Muscle of back (tissue), 11 donors: ENCODE measurements around the gene POLK. TPM values are rescaled to one million over a fixed set of nuclear protein-coding genes. Genes with fewer than 3 reads are reported as not detected.

ENCODE experiments used
- DNase-seq, 3 donors: peaks; one replicate each; pipeline versions ENCODE4 v3.0.0 to v3.0.0-alpha.2; 2013
- polyA plus RNA-seq, 10 donors: library from polyadenylated mRNA; unstranded; fragments of 120-200 nt; gene quantifications; one replicate each; pipeline ENCODE4 v1.2.1, GENCODE V29; 2013; ENCODE audit not compliant: insufficient read length in 10 of 10

Gene POLK
- polyA plus RNA-seq, 10 donors, result 15.3 to 31.7 (median 24.1) TPM

- peak in 2 of 3 donors; percentile 16 to 52 for DNase-seq
Observed at GRCh38 chr5:75509956-75510355, 1.7 kb upstream of the POLK start.

GRCh38 chr5:75510417-75510835, 1.3 kb upstream of the POLK start:
- DNase-seq, result peak in 1 of 3 donors; percentile 46

- peak in 1 of 3 donors; percentile 83 for DNase-seq
Observed at GRCh38 chr5:75510836-75511434, 756 bp upstream of the POLK start.

GRCh38 chr5:75512383-75513074, 838 bp downstream of the POLK start:
- DNase-seq, result no peak

GRCh38 chr5:75513841-75514240, 2.1 kb downstream of the POLK start:
- no peak for DNase-seq

GRCh38 chr5:75514323-75514722, 2.6 kb downstream of the POLK start:
- no peak for DNase-seq

GRCh38 chr5:75519761-75520160, 8.1 kb downstream of the POLK start:
- DNase-seq, result no peak

- DNase-seq, result no peak
Observed at GRCh38 chr5:75521195-75521594, 9.5 kb downstream of the POLK start.

GRCh38 chr5:75522025-75522424, 10.3 kb downstream of the POLK start:
- no peak for DNase-seq

GRCh38 chr5:75522542-75522941, 10.9 kb downstream of the POLK start:
- DNase-seq, result no peak

GRCh38 chr5:75523275-75523674, 11.6 kb downstream of the POLK start:
- no peak for DNase-seq

GRCh38 chr5:75524071-75524470, 12.4 kb downstream of the POLK start:
- DNase-seq, result peak in 1 of 3 donors; percentile 34

GRCh38 chr5:75524591-75524990, 12.9 kb downstream of the POLK start:
- no peak for DNase-seq

GRCh38 chr5:75525344-75525743, 13.7 kb downstream of the POLK start:
- no peak for DNase-seq

GRCh38 chr5:75526070-75526469, 14.4 kb downstream of the POLK start:
- no peak for DNase-seq

GRCh38 chr5:75529185-75529584, 17.5 kb downstream of the POLK start:
- DNase-seq, result no peak

- DNase-seq, result no peak
Observed at GRCh38 chr5:75532190-75532589, 20.5 kb downstream of the POLK start.

- peak in 1 of 3 donors; percentile 54 for DNase-seq
Observed at GRCh38 chr5:75533716-75534115, 22.0 kb downstream of the POLK start.

- DNase-seq, result no peak
Observed at GRCh38 chr5:75534734-75535133, 23.0 kb downstream of the POLK start.

- no peak for DNase-seq
Observed at GRCh38 chr5:75536147-75536546, 24.5 kb downstream of the POLK start.

GRCh38 chr5:75536694-75537360, 25.1 kb downstream of the POLK start:
- DNase-seq, result no peak

GRCh38 chr5:75538211-75538610, 26.5 kb downstream of the POLK start:
- DNase-seq, result no peak

- no peak for DNase-seq
Observed at GRCh38 chr5:75545131-75545530, 33.4 kb downstream of the POLK start.
